Erythroblast (primary cell): ENCODE measurements around the gene SPAG4.

Experiments
- GATA1 ChIP-seq: IDR thresholded peaks from 2 replicates; pipeline ENCODE4 v1.6.1; 2011; ENCODE audit warnings: low read depth, mild to moderate bottlenecking, control low read depth, low read length, moderate library complexity
- POLR2A ChIP-seq: IDR thresholded peaks from 2 replicates; pipeline ENCODE4 v1.6.1; 2011; ENCODE audit warnings: mild to moderate bottlenecking, low read length

DNA sequence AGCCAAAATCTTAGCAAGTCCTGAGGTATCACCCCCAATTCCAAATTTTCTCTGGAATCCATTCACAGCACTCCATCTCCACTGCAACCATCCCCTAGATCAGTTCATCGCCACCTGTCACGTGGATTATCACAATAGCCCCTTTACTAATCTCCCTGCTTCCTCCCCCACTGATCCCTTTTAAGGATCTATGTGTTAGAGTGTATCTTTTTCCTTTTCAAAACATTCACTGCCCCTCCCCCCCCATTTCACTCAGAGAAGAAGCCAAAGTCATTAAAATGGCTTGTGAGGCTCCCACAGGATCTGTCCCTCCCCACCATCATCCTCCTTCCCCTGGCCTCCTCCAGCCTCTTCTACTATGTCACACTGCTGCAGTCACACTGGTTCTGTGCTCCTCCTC is 18.4 kb upstream of the SPAG4 start:
- TF ChIP-seq POLR2A (no peak), GATA1 (no peak)
